Stomach (tissue), 9 donors: ENCODE measurements around the gene METRN. TPM values are rescaled to one million over a fixed set of nuclear protein-coding genes. Genes with fewer than 3 reads are reported as not detected.

ENCODE experiments used
- DNase-seq, 2 donors: peaks; one replicate each; pipeline versions ENCODE4 v3.0.0 to v3.0.0-alpha.2; 2013 to 2019
- H3K27ac ChIP-seq, 5 donors: fragments of 200-600 bp in 4 of 5; sonication (generic) in 4 of 5; one replicate each; pipeline ENCODE4 v1.5.1; 2013 to 2019; ENCODE audit warnings: mild to moderate bottlenecking in 1 of 5, moderate library complexity in 1 of 5
- H3K27me3 ChIP-seq, 3 donors: fragments of 200-600 bp; sonication (generic); one replicate each; pipeline ENCODE4 v1.5.1; 2017 to 2019; ENCODE audit warnings: mixed run types in 1 of 3
- H3K36me3 ChIP-seq, 4 donors: fragments of 200-600 bp; sonication (generic); 1 replicate in 3 of 4; 2 replicates in 1 of 4; pipeline ENCODE4 v1.5.1; 2016 to 2019
- H3K4me1 ChIP-seq, 4 donors: fragments of 200-600 bp; sonication (generic); one replicate each; pipeline ENCODE4 v1.5.1; 2016 to 2019
- H3K4me3 ChIP-seq, 4 donors: fragments of 200-600 bp; sonication (generic) in 3 of 4; one replicate each; pipeline ENCODE4 v1.5.1; 2016 to 2019; ENCODE audit warnings: mild to moderate bottlenecking in 1 of 4
- H3K9me3 ChIP-seq, 4 donors: fragments of 200-600 bp; sonication (generic); one replicate each; pipeline ENCODE4 v1.5.1; 2016 to 2019
- EP300 ChIP-seq: sonication (generic); formaldehyde crosslinking; IDR thresholded peaks from one replicate; pipeline ENCODE4 v1.6.1; 2017; ENCODE audit warnings: antibody characterized with exemption
- POLR2A ChIP-seq, 4 donors: fragments of 450-650 bp; IDR thresholded peaks; one replicate each; pipeline ENCODE4 v1.6.1; 2016; ENCODE audit warnings: antibody characterized with exemption in 4 of 4, control low read depth in 2 of 4, mild to moderate bottlenecking in 1 of 4, moderate library complexity in 1 of 4
- POLR2AphosphoS5 ChIP-seq, 3 donors: sonication (generic); formaldehyde crosslinking; IDR thresholded peaks; one replicate each; pipeline ENCODE4 v1.6.1; 2016; ENCODE audit warnings: antibody characterized with exemption in 3 of 3
- WGBS, 5 donors: extraction: QIAGEN DNeasy Blood & Tissue Kit in 3 of 5; methylation state at CpG; one replicate each; pipeline versions ENCODE4 v1.1.5 to v1.1.7; 2013 to 2018; 5-methylcytosine and 5-hydroxymethylcytosine counted together
- intact Hi-C: fragments of 100-400 bp; cut with DNase I; formaldehyde crosslinking; loops from one replicate; pipeline ENCODE4 v1.15.1; 2023; ENCODE audit warnings: low total_unique reads
- polyA plus RNA-seq, 3 donors: library from polyadenylated mRNA; stranded (reverse); fragments of 200-250 nt; gene quantifications; one replicate each; pipeline ENCODE4 v1.2.3, GENCODE V29; 2013
- total RNA-seq, 5 donors: library from RNA; depleted of rRNA; stranded (reverse); fragments of >200 nt; gene quantifications; one replicate each; pipeline versions ENCODE4 v1.1.0 to v1.2.3, GENCODE V29; 2014 to 2016
- TF ChIP-seq, protein P1 (sequence below), 7 experiments: fragments of 450-650 bp in 4 of 7; fragments of 200-600 bp in 3 of 7; sonication (generic) in 3 of 7; IDR thresholded peaks; one replicate each; pipeline ENCODE4 v1.5.1; 2016 to 2019; ENCODE audit warnings: antibody characterized with exemption in 7 of 7, control low read depth in 2 of 7, mild to moderate bottlenecking in 1 of 7
- donor health status: healthy with polysubstance abuse.
- donor health status: Bipolar disorder and iron deficiency.
- donor health status: healthy.

Gene METRN
- total and polyA plus RNA-seq, 8 donors: 7.1 to 79.7 (median 34.4) TPM

DNA sequence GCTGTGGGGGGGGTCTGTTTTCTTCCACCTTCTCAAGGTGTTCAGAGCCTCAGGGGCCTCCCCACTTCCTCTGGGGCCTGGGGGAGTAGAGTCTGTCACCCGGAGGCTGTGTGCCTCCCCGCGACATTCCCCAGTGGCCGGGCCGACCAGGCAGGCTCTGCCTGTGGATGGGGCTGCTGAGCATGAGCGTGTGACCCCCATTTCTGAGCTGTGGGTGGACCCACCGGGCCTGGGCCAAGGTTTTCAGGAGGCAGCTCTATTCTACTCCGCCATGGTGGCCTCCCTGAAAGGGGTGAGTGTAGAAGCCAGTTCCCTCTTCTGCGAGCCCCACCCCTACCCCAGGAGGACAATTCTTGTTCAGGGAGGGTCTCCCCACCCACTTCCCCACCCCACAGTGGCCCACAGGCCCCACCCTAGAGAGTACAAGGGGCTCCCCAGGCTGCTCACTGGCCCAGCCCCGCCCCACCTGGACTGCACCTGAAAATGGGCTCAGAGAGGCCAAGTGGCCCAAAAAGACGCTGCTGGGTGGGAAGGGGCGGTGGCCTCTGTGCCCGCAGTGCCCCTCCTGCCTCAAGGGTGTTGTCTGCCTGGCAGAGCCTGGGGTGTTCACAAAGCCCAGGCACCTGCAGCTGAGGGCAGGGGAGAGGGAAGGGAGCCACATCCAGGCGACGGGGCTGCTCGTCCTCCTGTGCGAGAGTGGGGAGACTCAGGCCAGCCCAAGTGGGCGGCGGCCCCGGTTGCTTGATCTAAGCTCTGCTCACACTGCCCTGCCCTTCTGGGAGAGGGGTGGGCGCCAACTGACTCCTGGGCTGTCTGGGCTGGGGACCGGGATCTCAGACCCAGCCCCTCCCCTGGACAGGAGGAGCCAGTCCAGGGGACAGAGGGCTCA, 47.0 kb downstream of the METRN start:
- Histone ChIP-seq H3K27ac (no peak overlapping the region), H3K9me3 (no peaks in the 10 kb centered on the region), H3K27me3 (peaks cover 0 to 62% (median 8%) of the 10 kb centered on the region in 3 donors), H3K4me3 (no peak overlapping the region), H3K36me3 (no peaks in the 10 kb centered on the region), H3K4me1 (peaks cover 0 to 16% (median 3%) of the 10 kb centered on the region in 4 donors)
- DNase-seq: peak in 1 of 2 donors; percentile 58
- 49 to 75% (median 56%) methylated on average over 15 to 22 of the region's 22 CpGs for WGBS, 5 donors
- intact Hi-C loops: no loop called here
- TF ChIP-seq, protein P1, sequence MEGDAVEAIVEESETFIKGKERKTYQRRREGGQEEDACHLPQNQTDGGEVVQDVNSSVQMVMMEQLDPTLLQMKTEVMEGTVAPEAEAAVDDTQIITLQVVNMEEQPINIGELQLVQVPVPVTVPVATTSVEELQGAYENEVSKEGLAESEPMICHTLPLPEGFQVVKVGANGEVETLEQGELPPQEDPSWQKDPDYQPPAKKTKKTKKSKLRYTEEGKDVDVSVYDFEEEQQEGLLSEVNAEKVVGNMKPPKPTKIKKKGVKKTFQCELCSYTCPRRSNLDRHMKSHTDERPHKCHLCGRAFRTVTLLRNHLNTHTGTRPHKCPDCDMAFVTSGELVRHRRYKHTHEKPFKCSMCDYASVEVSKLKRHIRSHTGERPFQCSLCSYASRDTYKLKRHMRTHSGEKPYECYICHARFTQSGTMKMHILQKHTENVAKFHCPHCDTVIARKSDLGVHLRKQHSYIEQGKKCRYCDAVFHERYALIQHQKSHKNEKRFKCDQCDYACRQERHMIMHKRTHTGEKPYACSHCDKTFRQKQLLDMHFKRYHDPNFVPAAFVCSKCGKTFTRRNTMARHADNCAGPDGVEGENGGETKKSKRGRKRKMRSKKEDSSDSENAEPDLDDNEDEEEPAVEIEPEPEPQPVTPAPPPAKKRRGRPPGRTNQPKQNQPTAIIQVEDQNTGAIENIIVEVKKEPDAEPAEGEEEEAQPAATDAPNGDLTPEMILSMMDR (IDR thresholded peaks at IDR 0.05): no peak

DNA sequence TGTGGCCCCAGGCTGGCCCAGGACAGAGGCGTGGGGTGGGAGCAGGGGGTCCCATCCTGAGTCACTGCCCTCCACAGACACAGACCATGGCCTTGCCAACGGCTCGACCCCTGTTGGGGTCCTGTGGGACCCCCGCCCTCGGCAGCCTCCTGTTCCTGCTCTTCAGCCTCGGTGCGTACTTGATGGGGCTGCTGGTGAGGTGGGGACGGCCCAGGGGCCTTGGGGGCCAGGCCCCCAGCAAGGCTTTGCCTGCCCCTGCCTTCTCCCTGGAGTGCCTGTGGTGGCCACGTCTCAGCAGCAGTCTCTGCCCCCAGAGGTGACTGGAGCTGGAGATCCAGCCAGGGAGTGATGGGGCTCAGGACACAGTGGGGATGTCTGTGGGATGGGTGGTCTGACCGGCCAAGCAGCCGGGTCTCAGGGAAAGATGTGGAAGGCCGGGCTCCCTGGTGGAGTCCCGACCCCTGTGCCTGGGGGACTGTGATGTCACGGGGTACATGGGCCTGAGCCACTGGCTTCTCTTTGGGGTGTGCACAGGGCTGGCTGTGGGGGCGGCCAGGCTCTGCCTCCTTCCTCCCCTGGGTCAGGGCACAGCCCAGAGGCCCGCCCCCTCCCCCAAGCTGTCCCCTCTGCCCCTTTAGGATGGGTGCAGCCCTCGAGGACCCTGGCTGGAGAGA, 47.8 kb downstream of the METRN start:
- Histone ChIP-seq H3K36me3 (no peaks in the 10 kb centered on the region), H3K27me3 (peaks cover 0 to 62% (median 8%) of the 10 kb centered on the region in 3 donors), H3K4me3 (no peak overlapping the region), H3K9me3 (no peaks in the 10 kb centered on the region), H3K4me1 (peaks cover 0 to 16% (median 3%) of the 10 kb centered on the region in 4 donors), H3K27ac (no peak overlapping the region)
- 68 to 85% (median 77%) methylated on average over 8 to 17 of the region's 17 CpGs for WGBS, 5 donors
- intact Hi-C loops: no loop called here
- no peak for DNase-seq
- TF ChIP-seq EP300 (no peak), POLR2A (IDR thresholded peaks at IDR 0.05) (no peak), POLR2AphosphoS5 (IDR thresholded peaks at IDR 0.05) (no peak)
- TF ChIP-seq, protein P1 (IDR thresholded peaks at IDR 0.05): no peak

DNA sequence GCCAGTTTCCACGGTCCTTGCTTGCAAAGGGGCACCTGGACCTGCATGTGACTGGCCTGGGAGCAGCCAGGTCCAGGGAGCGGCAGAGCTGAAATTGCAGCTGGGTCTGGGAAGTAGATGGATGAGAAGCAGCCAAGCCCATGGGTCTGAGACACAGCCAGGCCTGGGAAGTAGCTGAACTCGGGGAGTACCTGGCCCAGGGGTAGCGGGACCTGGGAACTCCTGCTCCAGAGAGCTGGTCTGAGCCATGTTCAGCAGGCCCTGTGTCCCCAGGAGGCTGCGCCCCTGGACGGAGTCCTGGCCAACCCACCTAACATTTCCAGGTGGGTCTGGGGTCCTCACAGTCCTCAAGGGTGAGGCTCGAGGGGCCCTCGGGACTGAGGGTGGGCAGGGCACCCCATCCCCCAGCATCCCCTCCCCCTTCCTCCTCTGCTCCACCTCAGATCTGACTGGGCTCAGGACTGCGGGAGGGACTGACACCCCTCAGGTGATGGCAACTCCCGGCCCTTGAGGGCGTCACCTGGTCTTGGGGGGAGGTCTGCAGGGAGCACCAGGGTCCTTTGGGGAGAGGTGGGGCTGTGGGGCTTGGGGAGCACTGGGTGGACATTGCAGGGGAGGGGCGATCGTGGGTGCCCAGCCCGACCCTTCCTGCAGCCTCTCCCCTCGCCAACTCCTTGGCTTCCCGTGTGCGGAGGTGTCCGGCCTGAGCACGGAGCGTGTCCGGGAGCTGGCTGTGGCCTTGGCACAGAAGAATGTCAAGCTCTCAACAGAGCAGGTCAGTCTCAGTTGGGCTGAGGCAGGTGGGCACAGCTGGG, 48.7 kb downstream of the METRN start:
- H3K4me3 ChIP-seq: no peak overlapping the region
- peaks cover 0 to 16% (median 3%) of the 10 kb centered on the region in 4 donors for H3K4me1 ChIP-seq
- WGBS, 5 donors: 70 to 75% (median 74%) methylated on average over 13 to 21 of the region's 21 CpGs
- no peaks in the 10 kb centered on the region for H3K9me3 ChIP-seq
- intact Hi-C loops: no loop called here
- H3K36me3 ChIP-seq: no peaks in the 10 kb centered on the region
- peaks cover 0 to 67% (median 8%) of the 10 kb centered on the region in 3 donors for H3K27me3 ChIP-seq
- no peak overlapping the region for H3K27ac ChIP-seq
- TF ChIP-seq, protein P1 (IDR thresholded peaks at IDR 0.05): no peak
- TF ChIP-seq EP300 (no peak), POLR2A (IDR thresholded peaks at IDR 0.05) (no peak), POLR2AphosphoS5 (IDR thresholded peaks at IDR 0.05) (no peak)
- DNase-seq: no peak

DNA sequence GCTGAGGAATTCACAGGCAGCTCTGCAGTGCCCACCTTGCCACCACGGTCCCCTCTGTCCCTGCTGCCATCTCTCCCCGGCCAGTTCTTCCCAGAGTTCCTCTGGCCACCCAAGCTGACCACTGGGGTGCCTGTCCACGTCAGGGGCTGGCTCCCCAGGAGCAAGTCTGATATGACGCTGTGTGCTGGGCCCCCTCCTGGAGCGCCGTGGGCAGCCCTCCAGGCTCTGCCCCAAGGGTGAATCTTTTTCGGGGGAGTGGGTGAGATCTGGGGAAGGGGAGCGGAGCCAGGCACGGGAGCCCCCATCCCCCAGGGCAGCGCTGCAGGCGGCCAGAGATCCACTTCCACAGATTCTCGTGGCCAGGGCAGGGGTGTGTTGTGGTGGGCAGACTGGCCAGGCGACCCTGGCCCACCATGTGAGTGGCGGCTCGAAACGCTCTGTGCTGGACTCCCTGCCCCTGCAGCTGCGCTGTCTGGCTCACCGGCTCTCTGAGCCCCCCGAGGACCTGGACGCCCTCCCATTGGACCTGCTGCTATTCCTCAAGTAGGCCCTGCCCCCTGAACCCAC, 49.3 kb downstream of the METRN start:
- Histone ChIP-seq H3K27ac (no peak overlapping the region), H3K36me3 (no peaks in the 10 kb centered on the region), H3K4me3 (no peak overlapping the region), H3K27me3 (peaks cover 0 to 73% (median 8%) of the 10 kb centered on the region in 3 donors), H3K4me1 (peaks cover 0 to 14% (median 3%) of the 10 kb centered on the region in 4 donors), H3K9me3 (no peaks in the 10 kb centered on the region)
- no peak for TF ChIP-seq EP300
- no peak for TF ChIP-seq POLR2A (IDR thresholded peaks at IDR 0.05)
- TF ChIP-seq POLR2AphosphoS5 (IDR thresholded peaks at IDR 0.05): no peak
- TF ChIP-seq, protein P1 (IDR thresholded peaks at IDR 0.05): no peak
- 67 to 75% (median 73%) methylated on average over 7 to 20 of the region's 20 CpGs for WGBS, 5 donors
- DNase-seq: no peak
- intact Hi-C loops: no loop called here
